GM23338 (cell line): ENCODE measurements around the gene UVRAG. TPM values are rescaled to one million over a fixed set of nuclear protein-coding genes. Genes with fewer than 3 reads are reported as not detected.

ENCODE experiments used
- ATAC-seq: fragments of 200-7000 bp; cut with Tn5 transposase; 3 replicates; pipeline ENCODE4 v1.9.1; 2020
- DNase-seq: peaks from one replicate; pipeline ENCODE4 v3.0.0-alpha.2; 2015; ENCODE audit warnings: low spot score
- H2AFZ ChIP-seq: fragments of 200-600 bp; sonication (generic); 2 replicates; pipeline ENCODE4 v1.8.0; 2016; ENCODE audit warnings: antibody characterized with exemption, mild to moderate bottlenecking, moderate library complexity
- H3F3A ChIP-seq: fragments of 200-600 bp; sonication (generic); replicated peaks from 2 replicates; pipeline ENCODE4 v1.8.0; 2017; ENCODE audit warnings: antibody characterized with exemption, mixed run types, low read depth
- H3K27ac ChIP-seq: fragments of 200-600 bp; sonication (generic); 2 replicates; pipeline ENCODE4 v1.6.1; 2016; ENCODE audit warnings: low read depth
- H3K27me3 ChIP-seq: fragments of 200-600 bp; sonication (generic); 2 replicates; pipeline ENCODE4 v1.8.0; 2016; ENCODE audit warnings: mild to moderate bottlenecking, mixed run types, moderate library complexity; ENCODE audit not compliant: insufficient read depth
- H3K36me3 ChIP-seq: fragments of 200-600 bp; sonication (generic); 2 replicates; pipeline ENCODE4 v1.8.0; 2016; ENCODE audit warnings: mild to moderate bottlenecking; ENCODE audit not compliant: insufficient read depth
- H3K4me1 ChIP-seq: fragments of 200-600 bp; sonication (generic); 2 replicates; pipeline ENCODE4 v1.8.0; 2016; ENCODE audit warnings: mild to moderate bottlenecking, moderate library complexity; ENCODE audit not compliant: insufficient read depth
- H3K4me2 ChIP-seq: fragments of 200-600 bp; sonication (generic); 2 replicates; pipeline ENCODE4 v1.7.1; 2017; ENCODE audit warnings: mixed run types
- H3K4me3 ChIP-seq: fragments of 200-600 bp; sonication (generic); 2 replicates; pipeline ENCODE4 v1.6.1; 2016; ENCODE audit warnings: mixed run types
- H3K79me2 ChIP-seq: fragments of 200-600 bp; sonication (generic); replicated peaks from 2 replicates; pipeline ENCODE4 v1.8.0; 2017; ENCODE audit warnings: mild to moderate bottlenecking; ENCODE audit not compliant: insufficient read depth
- H3K9me2 ChIP-seq: fragments of 200-600 bp; sonication (generic); 2 replicates; pipeline ENCODE4 v1.8.0; 2017; ENCODE audit not compliant: insufficient read depth
- H4K20me1 ChIP-seq: fragments of 200-600 bp; sonication (generic); replicated peaks from 2 replicates; pipeline ENCODE4 v1.8.0; 2017; ENCODE audit warnings: mild to moderate bottlenecking; ENCODE audit not compliant: insufficient read depth
- H3K27ac Mint-ChIP-seq: 2 replicates; pipeline ENCODE4 v1.8.0; 2020; ENCODE audit warnings: inconsistent platforms, mild to moderate bottlenecking, moderate library complexity, mixed read lengths
- H3K27me3 Mint-ChIP-seq: 3 replicates; pipeline ENCODE4 v1.8.0; 2022; ENCODE audit warnings: low read depth, mild to moderate bottlenecking, moderate library complexity, mixed read lengths, inconsistent platforms; ENCODE audit not compliant: insufficient read depth, poor library complexity
- H3K36me3 Mint-ChIP-seq: 3 replicates; pipeline ENCODE4 v1.8.0; 2021; ENCODE audit warnings: low read depth, mild to moderate bottlenecking, inconsistent platforms, moderate library complexity, mixed read lengths
- H3K4me1 Mint-ChIP-seq: 3 replicates; pipeline ENCODE4 v1.8.0; 2020; ENCODE audit warnings: mild to moderate bottlenecking, inconsistent platforms, mixed read lengths
- H3K4me3 Mint-ChIP-seq: 3 replicates; pipeline ENCODE4 v1.8.0; 2021; ENCODE audit warnings: moderate library complexity, mild to moderate bottlenecking, inconsistent platforms, mixed read lengths
- H3K9me3 Mint-ChIP-seq: 3 replicates; pipeline ENCODE4 v1.8.0; 2020; ENCODE audit warnings: moderate library complexity, mild to moderate bottlenecking, inconsistent platforms, mixed read lengths
- CTCF ChIP-seq, 2 experiments: fragments of 200-600 bp in 1 of 2; sonication (generic) in 1 of 2; conservative IDR thresholded peaks; 2 replicates each; pipeline versions ENCODE4 v1.5.1 to v1.6.1; 2016 to 2017; ENCODE audit warnings: antibody characterized with exemption in 2 of 2, low read depth in 2 of 2, mild to moderate bottlenecking in 2 of 2, moderate library complexity in 1 of 2
- ETS1 ChIP-seq: IDR thresholded peaks from 2 replicates; pipeline ENCODE4 v1.6.1; 2016; ENCODE audit warnings: antibody characterized with exemption
- EZH2 ChIP-seq: fragments of 200-600 bp; sonication (generic); IDR thresholded peaks from one replicate; pipeline ENCODE4 v1.8.0; 2017; ENCODE audit warnings: antibody characterized with exemption, mild to moderate bottlenecking, low read depth; ENCODE audit not compliant: unreplicated experiment
- REST ChIP-seq: IDR thresholded peaks from one replicate; pipeline ENCODE4 v1.6.1; 2018; ENCODE audit warnings: antibody characterized with exemption; ENCODE audit not compliant: unreplicated experiment
- STAT1 ChIP-seq: IDR thresholded peaks from one replicate; pipeline ENCODE4 v1.6.1; 2016; ENCODE audit warnings: antibody characterized with exemption; ENCODE audit not compliant: unreplicated experiment
- ZNF114 ChIP-seq: fragments of 250-450 bp; sonication (Bioruptor Pico); IDR thresholded peaks from 2 replicates; pipeline ENCODE4 v1.5.0; 2020; ENCODE audit warnings: mild to moderate bottlenecking, moderate library complexity
- ZNF462 ChIP-seq: fragments of 250-450 bp; sonication (Bioruptor Pico); IDR thresholded peaks from 2 replicates; pipeline ENCODE4 v1.5.0; 2020; ENCODE audit warnings: mild to moderate bottlenecking, moderate library complexity
- polyA plus RNA-seq: library from polyadenylated mRNA; unstranded; fragments of >200 nt; fragmentation: Nextera tagmentation; extraction: Ambion mirVana; gene quantifications from 2 replicates; pipeline ENCODE4 v1.2.1, GENCODE V29; 2016
- total RNA-seq: library from RNA; depleted of rRNA; stranded (reverse); fragments of >200 nt; shearing (Covaris generic); gene quantifications from 2 replicates; pipeline ENCODE4 v1.2.3, GENCODE V29; 2014

Gene UVRAG
- total and polyA plus RNA-seq, 2 experiments from 2014 or later: 15.3 to 17.4 TPM

GRCh38 chr11:75827562-75827961 lies 12.6 kb downstream of the UVRAG start (continued):
- TF ChIP-seq ETS1: no peak
- TF ChIP-seq REST: no peak
- no peak for TF ChIP-seq EZH2
- no peak for TF ChIP-seq ZNF114 (CRISPR knock-in tag)

GRCh38 chr11:75831915-75832502 lies 17.0 kb downstream of the UVRAG start:
- Mint-ChIP-seq H3K36me3 (peaks cover 9% of the 10 kb centered on the region; the same call in 1 of the 3 replicates), H3K4me3 (no peak overlapping the region), H3K9me3 (peaks cover 5% of the 10 kb centered on the region; the same call in 2 of the 3 replicates), H3K4me1 (no peaks in the 10 kb centered on the region), H3K27ac (no peak overlapping the region), H3K27me3 (peaks cover 2% of the 10 kb centered on the region)
- Histone ChIP-seq H3F3A (no peaks in the 10 kb centered on the region), H4K20me1 (peaks cover 7% of the 10 kb centered on the region; the same call in 1 of the 2 replicates), H3K27ac (no peak overlapping the region), H3K36me3 (0 out of 2 replicates have a peak, but pooled peaks cover 8% of the 10 kb centered on the region), H2AFZ (no peak overlapping the region), H3K27me3 (no peaks in the 10 kb centered on the region), H3K4me2 (no peak overlapping the region), H3K4me1 (no peaks in the 10 kb centered on the region), H3K79me2 (peaks cover 53% of the 10 kb centered on the region), H3K4me3 (no peak overlapping the region), H3K9me2 (no peaks in the 10 kb centered on the region)
- ATAC-seq: no peak
- DNase-seq: no peak
- TF ChIP-seq ZNF462 (CRISPR knock-in tag) (no peak), CTCF (conservative IDR thresholded peaks at IDR 0.05; ENCODE audit: low read depth in 2 of 2) (no peak), STAT1 (no peak), REST (no peak), EZH2 (no peak)
